Immature natural killer cell (primary cell): ENCODE data around the gene RAD51B. TPM values are rescaled to one million over a fixed set of nuclear protein-coding genes. Genes with fewer than 3 reads are reported as not detected.

Experiments used
- DNase-seq, 3 donors: peaks; one replicate each; pipeline ENCODE4 v3.0.0; 2022; ENCODE audit warnings: mixed read lengths in 1 of 3
- H3K27ac Mint-ChIP-seq, 6 donors: one replicate each; pipeline ENCODE4 v1.8.0; 2020; ENCODE audit warnings: mixed read lengths in 6 of 6, mild to moderate bottlenecking in 5 of 6, inconsistent platforms in 4 of 6, moderate library complexity in 3 of 6
- H3K27me3 Mint-ChIP-seq, 3 donors: one replicate each; pipeline ENCODE4 v1.8.0; 2020 to 2021; ENCODE audit warnings: low read depth in 3 of 3, mild to moderate bottlenecking in 3 of 3, mixed read lengths in 3 of 3, moderate library complexity in 3 of 3, inconsistent platforms in 1 of 3
- H3K36me3 Mint-ChIP-seq, 3 donors: one replicate each; pipeline ENCODE4 v1.8.0; 2020; ENCODE audit warnings: mixed read lengths in 3 of 3, inconsistent platforms in 2 of 3, mild to moderate bottlenecking in 2 of 3
- H3K4me1 Mint-ChIP-seq, 2 donors: one replicate each; pipeline ENCODE4 v1.8.0; 2020; ENCODE audit warnings: inconsistent platforms in 2 of 2, mild to moderate bottlenecking in 2 of 2, mixed read lengths in 2 of 2, moderate library complexity in 1 of 2
- H3K4me3 Mint-ChIP-seq, 5 donors: one replicate each; pipeline ENCODE4 v1.8.0; 2020; ENCODE audit warnings: mild to moderate bottlenecking in 5 of 5, mixed read lengths in 5 of 5, inconsistent platforms in 3 of 5, moderate library complexity in 3 of 5
- H3K9me3 Mint-ChIP-seq, 6 donors: one replicate each; pipeline ENCODE4 v1.8.0; 2020; ENCODE audit warnings: mild to moderate bottlenecking in 6 of 6, mixed read lengths in 6 of 6, inconsistent platforms in 4 of 6, moderate library complexity in 3 of 6
- polyA plus RNA-seq, 3 donors: library from polyadenylated mRNA; unstranded; fragments of 300-500 nt; fragmentation: Illumina TruSeq; gene quantifications; one replicate each; pipeline ENCODE4 v1.2.3, GENCODE V29; 2021

Gene RAD51B
- polyA plus RNA-seq, 3 donors from 2014 or later: 17.6 to 20.8 (median 17.7) TPM

- Mint-ChIP-seq H3K4me3 (no peak overlapping the region), H3K9me3 (no peaks in the 10 kb centered on the region)
Measured at GRCh38 chr14:68626386-68626785, 806.8 kb downstream of the RAD51B start.

GRCh38 chr14:68627050-68627867, 807.7 kb downstream of the RAD51B start:
- Mint-ChIP-seq H3K27ac (no peak overlapping the region), H3K36me3 (peaks cover 0 to 3% (median 0%) of the 10 kb centered on the region in 3 donors), H3K27me3 (peaks cover 0 to 3% (median 2%) of the 10 kb centered on the region in 3 donors), H3K4me1 (peaks cover 10 to 20% of the 10 kb centered on the region in 2 donors), H3K9me3 (peaks cover 0 to 3% (median 0%) of the 10 kb centered on the region in 6 donors), H3K4me3 (peak overlapping the region in 3 of 5 donors; percentile 82 to 84 (median 82))
- no peak for DNase-seq

More at GRCh38 chr14:68626386-68626785, 806.8 kb downstream of the RAD51B start:
- no peak for DNase-seq
- Mint-ChIP-seq H3K27me3 (peaks cover 0 to 3% (median 3%) of the 10 kb centered on the region in 3 donors), H3K36me3 (peaks cover 0 to 3% (median under 1%) of the 10 kb centered on the region in 3 donors), H3K4me1 (peaks cover 10 to 20% of the 10 kb centered on the region in 2 donors), H3K27ac (peak overlapping the region in 2 of 6 donors; percentile 15 to 19)

- H3K27ac Mint-ChIP-seq: peak overlapping the region in 1 of 6 donors; percentile 76
- H3K27me3 Mint-ChIP-seq: peaks cover 0 to 3% (median 2%) of the 10 kb centered on the region in 3 donors
- peaks cover 0 to 3% (median 0%) of the 10 kb centered on the region in 6 donors for H3K9me3 Mint-ChIP-seq
- peaks cover 10 to 20% of the 10 kb centered on the region in 2 donors for H3K4me1 Mint-ChIP-seq
- peaks cover 0 to 3% (median 0%) of the 10 kb centered on the region in 3 donors for H3K36me3 Mint-ChIP-seq
- peak; percentile 24 to 38 (median 36) for DNase-seq
- H3K4me3 Mint-ChIP-seq: peak overlapping the region; percentile 75 to 84 (median 82)
Measured at GRCh38 chr14:68627868-68628604, 808.5 kb downstream of the RAD51B start.

GRCh38 chr14:68628605-68629310, 809.2 kb downstream of the RAD51B start:
- peak; percentile 34 to 37 (median 35) for DNase-seq
- Mint-ChIP-seq H3K4me3 (peak overlapping the region; percentile 75 to 84 (median 82)), H3K27ac (peak overlapping the region in 2 of 6 donors; percentile 40 to 76), H3K9me3 (peaks cover 0 to 3% (median 0%) of the 10 kb centered on the region in 6 donors), H3K27me3 (peaks cover 0 to 5% (median 2%) of the 10 kb centered on the region in 3 donors), H3K4me1 (peaks cover 10 to 20% of the 10 kb centered on the region in 2 donors), H3K36me3 (peaks cover 0 to 3% (median 0%) of the 10 kb centered on the region in 3 donors)

- peaks cover under 1 to 5% (median 2%) of the 10 kb centered on the region in 3 donors for H3K27me3 Mint-ChIP-seq
- no peak for DNase-seq
- peaks cover 0 to 3% (median 0%) of the 10 kb centered on the region in 3 donors for H3K36me3 Mint-ChIP-seq
- peaks cover 0 to 3% (median 0%) of the 10 kb centered on the region in 6 donors for H3K9me3 Mint-ChIP-seq
- peaks cover 10 to 20% of the 10 kb centered on the region in 2 donors for H3K4me1 Mint-ChIP-seq
- no peak overlapping the region for H3K27ac Mint-ChIP-seq
- no peak overlapping the region for H3K4me3 Mint-ChIP-seq
Measured at GRCh38 chr14:68630081-68630571, 810.5 kb downstream of the RAD51B start.

GRCh38 chr14:68630611-68631393, 811.2 kb downstream of the RAD51B start:
- Mint-ChIP-seq H3K4me1 (peaks cover 10 to 20% of the 10 kb centered on the region in 2 donors), H3K9me3 (peaks cover 0 to 3% (median 0%) of the 10 kb centered on the region in 6 donors), H3K27me3 (peaks cover 2 to 5% (median 2%) of the 10 kb centered on the region in 3 donors), H3K4me3 (no peak overlapping the region), H3K27ac (no peak overlapping the region), H3K36me3 (no peaks in the 10 kb centered on the region)
- DNase-seq: no peak

- H3K36me3 Mint-ChIP-seq: no peaks in the 10 kb centered on the region
- DNase-seq: no peak
- H3K4me1 Mint-ChIP-seq: peaks cover 10 to 20% of the 10 kb centered on the region in 2 donors
- H3K27ac Mint-ChIP-seq: no peak overlapping the region
- H3K27me3 Mint-ChIP-seq: peaks cover 2 to 5% (median 2%) of the 10 kb centered on the region in 3 donors
- H3K4me3 Mint-ChIP-seq: no peak overlapping the region
- H3K9me3 Mint-ChIP-seq: peaks cover 0 to 3% (median 0%) of the 10 kb centered on the region in 6 donors
Measured at GRCh38 chr14:68631394-68632053, 811.9 kb downstream of the RAD51B start.

GRCh38 chr14:68632054-68632895, 812.7 kb downstream of the RAD51B start:
- Mint-ChIP-seq H3K4me1 (peaks cover 10 to 18% of the 10 kb centered on the region in 2 donors), H3K9me3 (peaks cover 0 to 3% (median 0%) of the 10 kb centered on the region in 6 donors), H3K4me3 (no peak overlapping the region), H3K27me3 (peaks cover 2 to 5% (median 2%) of the 10 kb centered on the region in 3 donors), H3K27ac (no peak overlapping the region), H3K36me3 (no peaks in the 10 kb centered on the region)
- no peak for DNase-seq

GRCh38 chr14:68633131-68633991, 813.8 kb downstream of the RAD51B start:
- no peak for DNase-seq
- no peak overlapping the region for H3K27ac Mint-ChIP-seq
- peaks cover 9% of the 10 kb centered on the region in 2 donors for H3K4me1 Mint-ChIP-seq
- H3K27me3 Mint-ChIP-seq: peaks cover 2% of the 10 kb centered on the region in 3 donors
- H3K4me3 Mint-ChIP-seq: no peak overlapping the region
- H3K36me3 Mint-ChIP-seq: no peaks in the 10 kb centered on the region
- H3K9me3 Mint-ChIP-seq: peaks cover 0 to 3% (median 0%) of the 10 kb centered on the region in 6 donors

- Mint-ChIP-seq H3K4me3 (no peak overlapping the region), H3K36me3 (no peaks in the 10 kb centered on the region), H3K27me3 (peaks cover 2% of the 10 kb centered on the region in 3 donors), H3K27ac (no peak overlapping the region), H3K9me3 (peaks cover 0 to 3% (median 0%) of the 10 kb centered on the region in 6 donors), H3K4me1 (no peaks in the 10 kb centered on the region)
- no peak for DNase-seq
Measured at GRCh38 chr14:68634332-68634731, 814.8 kb downstream of the RAD51B start.
